ENCODE data around the gene PRR36.

The PRR36 gene

GRCh38 chr19:7912697-7913564, 38.7 kb upstream of the PRR36 start:
- no peak for DNase-seq (ENCODE audit: low spot score)

GRCh38 chr19:7912144-7912696, 38.0 kb upstream of the PRR36 start:
- no peak for DNase-seq (ENCODE audit: low spot score)

- no peak for DNase-seq (ENCODE audit: low spot score)
Measured at GRCh38 chr19:7911508-7912143, 37.4 kb upstream of the PRR36 start.

DNA sequence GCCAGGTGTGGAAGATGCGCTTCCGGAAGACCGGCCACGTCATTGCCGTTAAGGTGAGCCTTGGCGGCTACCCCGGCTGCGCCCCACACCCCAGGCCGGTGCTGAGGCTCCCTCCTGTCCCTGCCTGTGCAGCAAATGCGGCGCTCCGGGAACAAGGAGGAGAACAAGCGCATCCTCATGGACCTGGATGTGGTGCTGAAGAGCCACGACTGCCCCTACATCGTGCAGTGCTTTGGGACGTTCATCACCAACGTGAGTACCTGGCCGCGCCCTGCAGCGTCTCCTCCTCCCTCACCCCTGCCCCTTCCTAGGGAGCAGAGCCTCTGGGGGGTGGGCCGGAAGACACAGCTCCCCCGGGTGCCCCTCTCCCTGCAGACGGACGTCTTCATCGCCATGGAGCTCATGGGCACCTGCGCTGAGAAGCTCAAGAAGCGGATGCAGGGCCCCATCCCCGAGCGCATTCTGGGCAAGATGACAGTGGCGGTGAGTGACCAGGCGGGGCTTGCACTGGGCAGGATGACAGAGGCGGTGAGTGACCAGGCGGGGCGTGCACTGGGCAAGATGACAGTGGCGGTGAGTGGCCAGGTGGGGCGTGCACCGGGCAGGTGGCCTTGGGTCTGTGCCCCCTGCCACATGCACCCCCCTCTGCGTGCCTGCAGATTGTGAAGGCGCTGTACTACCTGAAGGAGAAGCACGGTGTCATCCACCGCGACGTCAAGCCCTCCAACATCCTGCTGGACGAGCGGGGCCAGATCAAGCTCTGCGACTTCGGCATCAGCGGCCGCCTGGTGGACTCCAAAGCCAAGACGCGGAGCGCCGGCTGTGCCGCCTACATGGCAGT, 36.4 kb upstream of the PRR36 start:
- DNase-seq (ENCODE audit: low spot score) = no peak

DNA sequence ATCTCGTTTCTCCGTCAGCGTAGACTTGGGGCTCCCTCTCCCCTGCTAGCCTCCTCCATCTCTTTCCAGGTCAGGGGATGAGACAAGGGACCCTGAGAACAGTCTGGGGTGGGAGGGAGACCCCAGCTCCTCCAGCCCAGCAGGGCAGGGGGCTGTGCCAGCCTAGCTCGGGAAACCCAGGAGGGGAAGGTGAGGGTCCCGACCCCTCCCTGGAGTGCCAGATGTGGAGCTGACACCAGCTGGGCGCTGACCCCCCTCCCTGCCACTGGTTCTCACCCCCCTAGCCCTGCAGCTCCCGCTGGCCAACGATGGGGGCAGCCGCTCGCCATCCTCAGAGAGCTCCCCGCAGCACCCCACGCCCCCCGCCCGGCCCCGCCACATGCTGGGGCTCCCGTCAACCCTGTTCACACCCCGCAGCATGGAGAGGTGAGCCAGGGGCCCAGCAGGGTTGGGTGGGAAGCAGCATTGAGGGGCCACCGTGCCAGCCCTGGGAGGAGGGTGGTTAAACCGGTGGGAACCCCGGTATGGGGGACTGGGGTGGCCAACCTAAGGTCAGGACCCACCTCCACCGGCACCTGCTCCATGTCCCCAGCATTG, 35.4 kb upstream of the PRR36 start:
- no peak for DNase-seq (ENCODE audit: low spot score)

DNA sequence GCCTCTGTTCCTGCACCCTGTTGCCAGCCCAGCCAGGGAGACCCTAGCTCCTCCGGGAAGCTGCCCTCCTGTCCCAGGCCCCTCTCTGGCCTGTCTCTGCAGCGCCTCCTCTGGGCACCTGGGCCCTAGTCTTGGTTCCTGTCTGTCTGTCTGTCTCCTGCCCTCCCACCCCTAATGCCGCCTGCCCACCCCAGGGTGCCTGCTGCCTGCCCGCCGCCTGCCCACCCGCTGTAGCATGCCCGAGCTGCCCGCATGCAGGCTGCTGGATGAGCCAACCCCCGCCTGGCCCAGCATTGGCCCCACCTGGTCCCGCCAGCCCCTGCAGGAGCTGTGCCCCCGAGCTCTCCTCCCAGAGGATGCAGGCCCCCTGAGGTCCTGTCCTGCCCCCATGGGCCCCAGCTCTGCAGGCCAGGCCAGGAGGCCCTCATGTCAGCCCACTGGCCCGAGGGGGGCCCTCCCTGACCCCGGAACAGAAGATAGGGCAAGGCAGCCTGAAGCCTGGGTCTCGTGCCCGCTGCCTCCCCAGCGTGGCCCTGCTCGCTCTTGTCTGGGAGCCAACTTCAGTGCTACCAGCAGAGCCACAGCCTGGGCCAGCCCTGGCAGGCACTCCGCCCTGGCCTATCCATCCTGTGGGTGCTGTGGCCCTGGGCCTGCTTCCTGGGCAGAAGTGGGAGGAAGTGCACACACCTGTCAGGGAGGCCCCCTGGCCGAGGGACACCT, 34.7 kb upstream of the PRR36 start:
- DNase-seq (ENCODE audit: low spot score) = no peak

DNA sequence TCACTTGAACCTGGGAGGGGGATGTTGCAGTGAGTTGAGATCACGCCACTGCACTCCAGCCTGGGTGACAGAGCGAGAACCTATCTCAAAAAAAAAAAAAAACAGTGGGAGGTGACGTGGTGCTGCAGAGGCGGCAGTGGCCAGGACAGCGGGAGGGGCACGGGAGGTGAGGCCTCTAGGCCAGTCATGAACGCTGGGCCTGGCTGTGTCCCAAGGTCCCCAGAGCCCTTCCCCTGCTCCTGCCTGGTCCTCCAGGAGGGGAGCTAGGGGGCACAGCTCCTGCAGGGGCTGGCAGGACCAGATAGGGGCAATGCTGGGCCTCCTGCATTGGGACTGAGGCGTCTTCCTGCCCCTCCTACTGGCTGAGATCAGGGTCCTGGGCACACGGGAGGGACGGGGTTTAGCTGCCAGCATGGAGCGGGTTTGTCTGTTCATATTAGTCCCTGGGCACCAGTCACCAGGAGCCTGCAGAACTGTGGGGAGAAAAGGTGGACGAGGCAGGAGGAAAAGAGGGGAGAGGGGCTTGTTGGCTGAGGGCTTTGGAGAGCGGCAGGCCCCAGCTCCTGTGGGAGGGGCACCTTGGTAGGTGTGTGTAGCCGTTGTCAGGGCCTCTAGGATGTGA, 34.0 kb upstream of the PRR36 start:
- no peak for DNase-seq (ENCODE audit: low spot score)

GRCh38 chr19:7907544-7907943, 33.4 kb upstream of the PRR36 start:
- no peak for DNase-seq (ENCODE audit: low spot score)

GRCh38 chr19:7907122-7907521, 32.9 kb upstream of the PRR36 start:
- DNase-seq (ENCODE audit: low spot score) = no peak

- no peak for DNase-seq (ENCODE audit: low spot score)
Measured at GRCh38 chr19:7905859-7906258, 31.7 kb upstream of the PRR36 start.

- no peak for DNase-seq (ENCODE audit: low spot score)
Measured at GRCh38 chr19:7905268-7905667, 31.1 kb upstream of the PRR36 start.

DNA sequence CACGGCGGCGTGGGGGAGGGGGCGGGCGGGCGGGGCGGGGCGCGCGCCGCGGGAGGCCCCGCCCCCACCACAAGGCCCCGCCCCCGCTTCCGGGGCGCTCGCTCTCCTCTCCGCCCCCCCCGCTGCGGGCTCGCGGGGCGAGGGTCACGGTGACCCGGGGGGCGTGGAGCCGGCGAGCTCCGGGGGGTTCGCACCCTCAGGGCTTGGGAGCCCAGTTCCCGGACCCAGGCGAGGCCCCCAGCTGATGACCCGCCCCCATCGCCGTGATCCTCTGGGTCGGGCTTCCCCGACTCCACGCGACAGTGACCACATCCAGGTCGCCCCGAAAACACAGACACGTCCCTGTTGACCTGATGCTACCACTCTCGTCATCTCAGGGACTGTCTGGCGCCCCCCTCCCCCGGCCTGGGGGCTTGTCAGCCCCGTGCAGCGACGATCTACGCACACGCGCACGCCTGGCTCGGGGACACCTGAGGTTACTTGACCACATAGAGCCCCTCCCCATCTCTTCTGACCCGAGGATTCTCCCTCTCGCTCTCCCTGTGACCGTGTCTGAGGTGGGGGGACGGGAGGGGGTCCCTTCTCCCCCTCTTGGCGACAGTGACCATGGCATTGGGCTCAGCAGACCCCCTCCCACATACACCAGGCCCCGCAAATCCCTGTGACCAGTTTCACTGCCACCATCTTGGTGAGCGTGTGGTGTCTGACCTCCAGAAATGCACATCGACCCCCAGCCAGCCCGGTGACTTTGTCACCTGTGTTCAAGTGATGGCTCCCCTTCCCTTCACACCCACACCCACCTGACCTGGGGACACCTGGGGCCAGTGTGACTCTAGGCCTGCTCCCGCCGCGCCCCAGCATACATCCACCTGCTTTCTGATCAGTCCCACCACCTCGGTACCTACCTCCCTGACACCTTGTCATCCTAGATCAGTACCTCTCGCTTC, 30.2 kb upstream of the PRR36 start:
- peak; percentile 75 for DNase-seq (ENCODE audit: low spot score)

GRCh38 chr19:7903244-7904073, 29.3 kb upstream of the PRR36 start, which contains the start of gene MAP2K7:
Gene MAP2K7, plus strand, starts transcription at chr19:7903877. Its CDS starts 68 bp downstream, at chr19:7903945.
- DNase-seq (ENCODE audit: low spot score) = peak; percentile 100

DNA sequence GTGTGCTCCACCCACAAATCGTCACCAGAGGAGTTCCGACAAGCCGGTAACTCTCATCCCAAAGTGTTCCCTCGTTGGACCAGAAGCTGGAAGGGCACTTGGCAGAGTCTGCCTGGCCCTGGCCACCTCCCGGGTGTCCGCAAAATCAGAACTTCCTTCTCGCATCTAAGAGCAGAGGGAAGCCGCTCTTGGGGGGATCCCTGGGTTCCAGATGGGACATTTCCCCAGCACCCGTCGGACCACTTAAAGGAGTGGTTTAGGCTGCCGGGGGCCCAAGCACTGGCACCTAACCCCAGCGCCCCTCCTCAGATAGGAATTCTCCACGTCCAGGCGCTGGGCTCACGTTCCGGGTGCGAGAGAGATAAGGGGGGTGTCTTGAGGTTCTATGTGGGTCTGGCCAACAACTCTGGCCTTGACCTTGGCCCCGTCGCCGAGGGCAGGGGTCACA, 28.6 kb upstream of the PRR36 start:
- DNase-seq (ENCODE audit: low spot score) = no peak

DNA sequence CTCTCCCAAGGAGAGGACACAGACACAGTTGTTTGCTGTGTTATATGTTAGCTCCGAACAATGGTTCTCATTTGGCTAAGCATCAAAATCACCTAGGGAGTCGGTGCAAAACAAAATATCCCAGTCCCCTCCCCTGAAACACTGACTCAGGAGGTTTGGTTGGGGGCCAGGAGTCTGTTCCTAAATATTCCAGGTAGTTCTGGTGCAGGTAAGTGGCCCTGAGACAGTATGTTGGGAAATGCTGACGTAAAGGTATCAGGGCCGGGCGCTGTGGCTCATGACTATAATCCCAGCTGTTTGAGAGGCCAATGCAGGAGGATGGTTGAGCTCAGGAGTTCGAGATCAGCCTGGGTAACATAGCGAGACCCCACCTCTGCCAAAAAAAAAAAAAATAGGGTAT, 27.1 kb upstream of the PRR36 start:
- DNase-seq (ENCODE audit: low spot score) = no peak

DNA sequence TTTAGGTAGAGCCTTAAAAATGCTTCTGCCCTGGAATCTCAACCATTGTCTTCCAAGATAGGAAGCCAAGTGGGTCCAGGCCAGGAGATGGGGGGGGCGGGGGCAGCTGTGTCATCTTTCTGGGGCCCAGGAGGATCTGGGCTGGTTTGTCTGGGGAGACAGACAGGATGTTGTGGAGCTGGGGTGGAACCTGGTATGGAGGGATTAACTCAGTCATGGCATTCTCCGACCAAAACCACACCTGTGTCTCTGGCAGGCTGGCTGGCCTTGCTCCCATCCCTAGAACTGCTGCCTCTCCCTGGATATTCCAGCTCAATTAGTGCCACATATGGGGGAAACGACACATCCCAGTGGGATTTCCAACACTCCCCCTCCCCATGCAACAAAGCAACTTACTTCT, 26.7 kb upstream of the PRR36 start:
- no peak for DNase-seq (ENCODE audit: low spot score)

DNA sequence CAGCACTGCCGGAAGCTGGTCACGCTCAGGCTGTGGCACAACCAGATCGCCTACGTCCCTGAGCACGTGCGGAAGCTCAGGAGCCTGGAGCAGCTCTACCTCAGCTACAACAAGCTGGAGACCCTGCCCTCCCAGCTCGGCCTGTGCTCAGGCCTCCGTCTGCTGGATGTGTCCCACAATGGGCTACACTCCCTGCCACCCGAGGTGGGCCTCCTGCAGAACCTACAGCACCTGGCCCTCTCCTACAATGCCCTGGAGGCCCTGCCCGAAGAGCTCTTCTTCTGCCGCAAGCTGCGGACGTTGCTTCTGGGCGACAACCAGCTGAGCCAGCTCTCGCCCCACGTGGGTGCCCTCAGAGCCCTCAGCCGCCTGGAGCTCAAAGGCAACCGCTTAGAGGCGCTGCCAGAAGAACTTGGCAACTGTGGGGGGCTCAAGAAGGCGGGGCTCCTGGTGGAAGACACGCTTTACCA, 26.2 kb upstream of the PRR36 start:
- DNase-seq (ENCODE audit: low spot score) = no peak

GRCh38 chr19:7899751-7900378, 25.7 kb upstream of the PRR36 start:
- no peak for DNase-seq (ENCODE audit: low spot score)

Data from ecto neural progenitor cell (in vitro differentiated cells).